Measurements from ENCODE around the gene TTLL12. TPM values are rescaled to one million over a fixed set of nuclear protein-coding genes. Genes with fewer than 3 reads are reported as not detected.

Gene TTLL12
- polyA plus RNA-seq, 1 experiment: 12.6 TPM

DNA sequence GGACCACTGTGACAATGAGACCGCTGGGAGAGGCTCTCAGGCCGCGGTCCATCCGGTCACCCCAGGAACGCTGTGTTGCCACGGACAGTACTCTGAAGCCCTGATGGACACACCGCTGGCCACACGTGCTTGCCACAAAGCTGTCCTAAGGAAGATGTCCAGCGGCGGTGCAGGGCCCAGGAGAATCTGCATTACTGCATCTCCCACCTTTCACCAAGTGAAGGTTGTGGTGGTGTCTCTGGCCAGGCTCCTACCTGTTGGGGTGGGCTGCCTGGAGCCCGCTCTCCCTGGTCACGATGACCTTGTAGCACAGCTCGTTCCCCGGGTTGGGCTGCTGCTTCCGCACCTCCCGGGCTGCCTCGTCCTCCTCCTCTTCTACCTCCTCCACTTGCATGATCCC, 4.2 kb downstream of the TTLL12 start:
- POLR2A ChIA-PET: no interaction called here

DNA sequence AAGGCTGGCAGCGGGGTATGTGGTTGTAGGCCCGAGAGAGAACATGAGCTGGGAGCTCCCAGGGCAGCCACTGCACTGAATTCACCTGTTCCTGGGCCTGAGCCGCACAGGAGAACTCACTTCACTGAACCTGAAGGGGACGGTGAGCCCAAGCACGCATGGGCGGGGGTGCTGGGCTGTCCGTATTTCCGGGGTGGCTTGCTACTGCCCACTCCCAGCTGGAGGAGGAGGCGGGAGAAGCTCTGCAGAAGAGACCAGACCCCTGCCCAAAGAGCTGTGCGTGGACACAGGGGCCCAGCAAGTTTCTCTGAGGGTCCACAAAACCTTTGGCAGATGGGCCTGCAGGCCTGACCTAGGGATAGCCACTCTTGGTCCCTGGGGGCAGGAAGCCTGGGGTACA, 4.8 kb downstream of the TTLL12 start:
- POLR2A ChIA-PET: no interaction called here
- CTCF ChIA-PET: interaction anchor here (1.2 kb wide), 1 partner anchor 8 kb away, joined by 3 read pairs; no protein-coding TSS in a partner anchor
- no peak for DNase-seq (ENCODE audit: low read depth)
- Histone ChIP-seq H3K4me3 (ENCODE audit: low read depth, low read length) (no peak overlapping the region), H3K36me3 (ENCODE audit: control insufficient read depth, insufficient read depth, low read length) (peaks cover 17% of the 10 kb centered on the region), H3K27me3 (ENCODE audit: control insufficient read depth, insufficient read depth, low read length) (no peaks in the 10 kb centered on the region)
- TF ChIP-seq, protein P1, sequence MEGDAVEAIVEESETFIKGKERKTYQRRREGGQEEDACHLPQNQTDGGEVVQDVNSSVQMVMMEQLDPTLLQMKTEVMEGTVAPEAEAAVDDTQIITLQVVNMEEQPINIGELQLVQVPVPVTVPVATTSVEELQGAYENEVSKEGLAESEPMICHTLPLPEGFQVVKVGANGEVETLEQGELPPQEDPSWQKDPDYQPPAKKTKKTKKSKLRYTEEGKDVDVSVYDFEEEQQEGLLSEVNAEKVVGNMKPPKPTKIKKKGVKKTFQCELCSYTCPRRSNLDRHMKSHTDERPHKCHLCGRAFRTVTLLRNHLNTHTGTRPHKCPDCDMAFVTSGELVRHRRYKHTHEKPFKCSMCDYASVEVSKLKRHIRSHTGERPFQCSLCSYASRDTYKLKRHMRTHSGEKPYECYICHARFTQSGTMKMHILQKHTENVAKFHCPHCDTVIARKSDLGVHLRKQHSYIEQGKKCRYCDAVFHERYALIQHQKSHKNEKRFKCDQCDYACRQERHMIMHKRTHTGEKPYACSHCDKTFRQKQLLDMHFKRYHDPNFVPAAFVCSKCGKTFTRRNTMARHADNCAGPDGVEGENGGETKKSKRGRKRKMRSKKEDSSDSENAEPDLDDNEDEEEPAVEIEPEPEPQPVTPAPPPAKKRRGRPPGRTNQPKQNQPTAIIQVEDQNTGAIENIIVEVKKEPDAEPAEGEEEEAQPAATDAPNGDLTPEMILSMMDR (IDR thresholded peaks at IDR 0.05; ENCODE audit: insufficient read depth, low read depth, low read length): no peak

More for the DNA sequence above, 4.2 kb downstream of the TTLL12 start:
- no peaks in the 10 kb centered on the region for H3K27me3 ChIP-seq (ENCODE audit: control insufficient read depth, insufficient read depth, low read length)
- peaks cover 17% of the 10 kb centered on the region for H3K36me3 ChIP-seq (ENCODE audit: control insufficient read depth, insufficient read depth, low read length)
- CTCF ChIA-PET: interaction anchor here (1.2 kb wide), 1 partner anchor 9 kb away, joined by 3 read pairs; no protein-coding TSS in a partner anchor
- no peak overlapping the region for H3K4me3 ChIP-seq (ENCODE audit: low read depth, low read length)
- DNase-seq (ENCODE audit: low read depth): no peak
- TF ChIP-seq, protein P1 (IDR thresholded peaks at IDR 0.05; ENCODE audit: insufficient read depth, low read depth, low read length): no peak

DNA sequence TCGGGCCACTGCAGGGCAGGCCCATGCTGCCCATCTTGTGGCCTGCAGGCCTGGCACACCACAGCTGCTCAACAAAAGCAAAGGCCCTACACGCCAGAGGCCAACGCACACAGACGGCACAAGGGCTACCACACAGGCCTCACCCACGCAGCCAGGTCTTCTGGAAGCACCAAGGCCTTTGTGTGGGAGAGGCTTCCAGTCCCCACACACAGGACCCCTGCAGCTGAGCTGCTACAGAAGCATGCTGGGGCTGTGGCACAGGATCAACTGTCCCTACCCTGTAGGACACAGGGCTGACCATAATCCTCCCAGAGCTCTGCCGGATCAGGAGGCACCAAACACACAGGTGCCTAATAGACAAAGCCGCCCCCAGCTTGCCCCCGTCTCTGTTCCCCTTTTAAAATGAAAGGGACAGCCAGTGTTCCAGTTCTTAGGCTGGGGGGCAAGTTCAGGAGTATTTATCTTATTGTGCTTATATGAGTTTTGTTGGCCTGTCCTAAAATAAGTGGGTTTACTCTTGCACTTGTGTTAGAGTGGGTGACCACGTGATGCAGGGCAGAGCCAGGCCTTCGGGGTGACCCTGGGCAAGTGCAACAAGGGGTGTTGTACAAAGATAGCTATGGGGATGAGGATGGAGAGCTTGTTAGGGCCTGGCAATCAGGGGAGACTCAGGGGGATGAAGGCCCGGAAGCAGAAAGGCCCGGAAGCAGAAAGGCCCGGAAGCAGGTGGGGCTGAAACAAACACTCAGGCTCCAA, 5.4 kb downstream of the TTLL12 start:
- ChIA-PET CTCF (interaction anchor here (1.2 kb wide), 1 partner anchor 7 kb away, joined by 3 read pairs; no protein-coding TSS in a partner anchor), POLR2A (no interaction called here)
- DNase-seq (ENCODE audit: low read depth): no peak
- Histone ChIP-seq H3K27me3 (ENCODE audit: control insufficient read depth, insufficient read depth, low read length) (no peaks in the 10 kb centered on the region), H3K4me3 (ENCODE audit: low read depth, low read length) (no peak overlapping the region), H3K36me3 (ENCODE audit: control insufficient read depth, insufficient read depth, low read length) (peaks cover 17% of the 10 kb centered on the region)
- TF ChIP-seq, protein P1 (IDR thresholded peaks at IDR 0.05; ENCODE audit: insufficient read depth, low read depth, low read length): no peak

DNA sequence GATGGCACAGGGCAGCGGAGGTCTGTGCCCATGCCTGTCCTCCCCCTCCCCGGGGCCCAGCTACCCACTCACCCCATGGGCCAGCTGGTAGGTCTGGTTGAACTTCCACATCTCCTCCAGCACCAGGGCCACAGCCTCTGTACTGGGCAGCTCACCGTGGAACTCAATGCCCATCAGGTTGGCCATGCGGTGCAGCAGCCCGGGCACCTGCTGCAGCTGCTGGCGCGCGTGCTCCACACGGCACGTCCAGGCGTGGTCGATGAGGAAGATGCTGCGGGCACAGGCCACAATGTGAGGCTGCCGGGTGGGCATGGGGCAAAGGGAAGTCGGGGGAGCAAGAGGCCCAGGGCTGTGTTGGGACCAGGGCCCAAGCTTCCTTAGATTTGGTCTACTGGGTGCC, 6.3 kb downstream of the TTLL12 start:
- Histone ChIP-seq H3K27me3 (ENCODE audit: control insufficient read depth, insufficient read depth, low read length) (no peaks in the 10 kb centered on the region), H3K36me3 (ENCODE audit: control insufficient read depth, insufficient read depth, low read length) (peaks cover 17% of the 10 kb centered on the region), H3K4me3 (ENCODE audit: low read depth, low read length) (no peak overlapping the region)
- CTCF ChIA-PET: no interaction called here
- TF ChIP-seq, protein P1 (IDR thresholded peaks at IDR 0.05; ENCODE audit: insufficient read depth, low read depth, low read length): no peak
- POLR2A ChIA-PET: no interaction called here
- no peak for DNase-seq (ENCODE audit: low read depth)

DNA sequence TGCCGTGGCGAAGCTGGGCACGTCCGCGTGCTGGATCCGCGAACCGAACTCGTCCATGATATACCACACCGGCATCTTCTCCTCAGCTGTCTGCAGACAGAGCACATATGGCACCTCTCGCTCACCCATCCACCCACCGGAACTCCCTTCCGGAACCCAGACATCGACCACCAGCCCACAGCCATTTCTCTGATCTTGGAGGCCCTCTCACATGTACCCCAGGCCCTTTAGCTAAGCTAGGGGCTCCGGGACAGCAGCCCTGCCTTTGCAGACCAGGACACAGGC, 7.1 kb downstream of the TTLL12 start:
- Histone ChIP-seq H3K4me3 (ENCODE audit: low read depth, low read length) (no peak overlapping the region), H3K27me3 (ENCODE audit: control insufficient read depth, insufficient read depth, low read length) (no peaks in the 10 kb centered on the region), H3K36me3 (ENCODE audit: control insufficient read depth, insufficient read depth, low read length) (peaks cover 19% of the 10 kb centered on the region)
- ChIA-PET CTCF (no interaction called here), POLR2A (no interaction called here)
- DNase-seq (ENCODE audit: low read depth): no peak
- TF ChIP-seq, protein P1 (IDR thresholded peaks at IDR 0.05; ENCODE audit: insufficient read depth, low read depth, low read length): no peak
